HepG2 (cell line): Measurements from ENCODE around the gene HEPN1. TPM values are rescaled to one million over a fixed set of nuclear protein-coding genes. Genes with fewer than 3 reads are reported as not detected.

ENCODE experiments used
- AKAP8 ChIP-seq: sonication (generic); formaldehyde crosslinking; IDR thresholded peaks from 2 replicates; pipeline ENCODE4 v1.5.1; 2020; ENCODE audit warnings: mild to moderate bottlenecking, missing genetic modification reagents
- BORCS8-MEF2B ChIP-seq: sonication (generic); formaldehyde crosslinking; IDR thresholded peaks from 2 replicates; pipeline ENCODE4 v1.8.0; 2022; ENCODE audit warnings: mild to moderate bottlenecking, missing genetic modification reagents
- CBX5 ChIP-seq: sonication (generic); formaldehyde crosslinking; IDR thresholded peaks from 2 replicates; pipeline ENCODE4 v1.4.0; 2020; ENCODE audit warnings: missing genetic modification reagents, borderline replicate concordance
- DR1 ChIP-seq: sonication (generic); formaldehyde crosslinking; IDR thresholded peaks from 2 replicates; pipeline ENCODE4 v1.8.0; 2021; ENCODE audit warnings: mild to moderate bottlenecking, missing genetic modification reagents, inconsistent platforms
- HCFC1 ChIP-seq: fragments of 150-350 bp; IDR thresholded peaks from 2 replicates; pipeline ENCODE4 v1.6.1; 2014; ENCODE audit warnings: low read depth, low read length
- MTF2 ChIP-seq: sonication (generic); formaldehyde crosslinking; IDR thresholded peaks from 2 replicates; pipeline ENCODE4 v1.5.0; 2020; ENCODE audit warnings: missing genetic modification reagents, borderline replicate concordance
- PITX1 ChIP-seq: sonication (generic); formaldehyde crosslinking; IDR thresholded peaks from 2 replicates; pipeline ENCODE4 v1.5.1; 2020; ENCODE audit warnings: mild to moderate bottlenecking, missing genetic modification reagents
- POLR2A ChIP-seq, 2 experiments: IDR thresholded peaks; 2 replicates each; pipeline ENCODE4 v1.6.1; 2011; ENCODE audit warnings: low read depth in 2 of 2, low read length in 2 of 2, mild to moderate bottlenecking in 1 of 2, moderate library complexity in 1 of 2; ENCODE audit not compliant: insufficient read depth in 1 of 2
- RAD21 ChIP-seq: fragments of 450-650 bp; formaldehyde crosslinking; IDR thresholded peaks from 2 replicates; pipeline ENCODE4 v1.5.0; 2020; ENCODE audit warnings: mild to moderate bottlenecking
- RAD51 ChIP-seq: fragments of 450-650 bp; IDR thresholded peaks from 2 replicates; pipeline ENCODE4 v1.6.1; 2016; ENCODE audit warnings: borderline replicate concordance
- RFX1 ChIP-seq: fragments of 450-650 bp; IDR thresholded peaks from 2 replicates; pipeline ENCODE4 v1.6.1; 2017
- SPEN ChIP-seq: sonication (generic); formaldehyde crosslinking; IDR thresholded peaks from 2 replicates; pipeline ENCODE4 v1.5.1; 2020; ENCODE audit warnings: low read depth, mild to moderate bottlenecking, missing genetic modification reagents
- ZFX ChIP-seq: sonication (generic); formaldehyde crosslinking; IDR thresholded peaks from 2 replicates; pipeline ENCODE4 v1.4.0; 2020; ENCODE audit warnings: mild to moderate bottlenecking, low read depth, missing genetic modification reagents, moderate library complexity
- ZNF225 ChIP-seq: sonication (generic); formaldehyde crosslinking; IDR thresholded peaks from 2 replicates; pipeline ENCODE4 v1.4.0; 2020; ENCODE audit warnings: mild to moderate bottlenecking, missing genetic modification reagents
- ZNF589 ChIP-seq: sonication (generic); formaldehyde crosslinking; conservative IDR thresholded peaks from 2 replicates; pipeline ENCODE4 v1.8.0; 2022; ENCODE audit warnings: mild to moderate bottlenecking, moderate library complexity, missing genetic modification reagents
- ZNF777 ChIP-seq: sonication (generic); formaldehyde crosslinking; IDR thresholded peaks from 2 replicates; pipeline ENCODE4 v1.4.0; 2020; ENCODE audit warnings: missing genetic modification reagents
- polyA plus RNA-seq, 8 experiments: library from polyadenylated mRNA; depleted of rRNA in 3 of 8; stranded (reverse) in 7 of 8; unstranded in 1 of 8; fragments of >200 nt; fragmentation: Illumina TruSeq in 4 of 8; extraction: Trizol in 4 of 8; gene quantifications; 2 replicates each; pipeline versions ENCODE4 v1.2.1 to v1.2.3, GENCODE V29; 2011 to 2016; ENCODE audit warnings: low read depth in 4 of 8, missing spikeins in 1 of 8, mixed read lengths in 1 of 8; ENCODE audit not compliant: insufficient read depth in 1 of 8
- total RNA-seq, 5 experiments: library from RNA; depleted of rRNA; stranded (reverse); fragments of >200 nt; fragmentation: Illumina TruSeq; extraction: Trizol; gene quantifications; 2 replicates each; pipeline ENCODE4 v1.2.3, GENCODE V29; 2016; ENCODE audit warnings: low read depth in 1 of 5
- TF ChIP-seq, protein P1 (sequence below): sonication (generic); formaldehyde crosslinking; IDR thresholded peaks from 2 replicates; pipeline ENCODE4 v1.4.0; 2020; ENCODE audit warnings: missing genetic modification reagents, borderline replicate concordance
- TF ChIP-seq, protein P2 (sequence below): sonication (generic); formaldehyde crosslinking; IDR thresholded peaks from 2 replicates; pipeline ENCODE4 v1.4.0; 2020; ENCODE audit warnings: missing genetic modification reagents, low read depth, mild to moderate bottlenecking, borderline replicate concordance
- TF ChIP-seq, protein P3 (sequence below): sonication (generic); formaldehyde crosslinking; IDR thresholded peaks from 2 replicates; pipeline ENCODE4 v1.9.0; 2022; ENCODE audit warnings: low read depth, missing genetic modification reagents
- TF ChIP-seq, protein P4 (sequence below): IDR thresholded peaks from 2 replicates; pipeline ENCODE4 v1.6.1; 2012; ENCODE audit warnings: inconsistent platforms
- TF ChIP-seq, protein P5 (sequence below): sonication (generic); formaldehyde crosslinking; IDR thresholded peaks from 2 replicates; pipeline ENCODE4 v1.4.0; 2020; ENCODE audit warnings: missing genetic modification reagents

The HEPN1 gene
- total and polyA plus RNA-seq, 2 of the 13 experiments (the other 11 are each of a cell fraction or from before 2014, with no cell fraction given): not detected

DNA sequence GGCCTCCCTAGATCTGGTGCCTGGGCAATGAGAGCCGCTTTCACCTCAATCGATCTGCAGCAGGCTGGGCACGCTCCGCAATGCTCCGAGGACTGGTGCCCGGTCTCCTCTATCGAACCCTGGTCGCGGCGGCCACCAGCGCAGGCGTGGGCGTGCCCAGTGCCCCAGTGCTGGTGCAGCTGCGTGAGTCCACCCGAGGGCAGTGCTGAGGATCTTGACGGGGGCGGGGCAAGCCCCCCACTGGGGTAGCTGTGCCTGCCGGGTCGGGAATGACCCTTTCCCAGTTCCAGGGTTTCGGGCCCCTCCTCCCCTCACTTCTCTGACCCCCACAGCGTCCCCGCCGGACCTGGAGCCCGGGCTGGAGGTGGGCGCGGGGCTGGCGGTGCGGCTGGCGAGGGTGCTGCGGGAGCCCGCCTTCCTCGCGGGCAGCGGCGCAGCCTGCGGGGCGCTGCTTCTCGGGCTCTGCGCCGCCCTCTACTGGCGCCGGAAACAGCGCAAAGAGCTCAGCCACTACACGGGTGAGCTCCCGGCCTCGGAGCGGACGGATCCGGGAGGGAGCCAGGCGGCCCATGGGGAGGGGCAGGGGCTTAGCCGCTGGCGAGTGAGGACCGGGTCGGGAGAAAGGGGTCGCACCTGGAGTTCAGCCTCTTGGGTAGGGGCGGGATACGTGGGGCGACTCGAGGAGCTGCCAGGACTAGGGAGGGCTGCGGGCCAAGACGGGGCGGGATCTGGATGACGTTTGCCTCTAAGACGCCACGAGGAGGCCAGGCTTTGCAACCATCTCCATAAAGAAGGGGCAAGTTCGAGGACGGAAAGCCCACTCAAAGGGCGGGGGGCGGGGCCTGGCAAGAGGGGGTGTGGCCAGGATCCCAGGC lies 42.9 kb upstream of the HEPN1 start (continued):
- TF ChIP-seq, protein P1, sequence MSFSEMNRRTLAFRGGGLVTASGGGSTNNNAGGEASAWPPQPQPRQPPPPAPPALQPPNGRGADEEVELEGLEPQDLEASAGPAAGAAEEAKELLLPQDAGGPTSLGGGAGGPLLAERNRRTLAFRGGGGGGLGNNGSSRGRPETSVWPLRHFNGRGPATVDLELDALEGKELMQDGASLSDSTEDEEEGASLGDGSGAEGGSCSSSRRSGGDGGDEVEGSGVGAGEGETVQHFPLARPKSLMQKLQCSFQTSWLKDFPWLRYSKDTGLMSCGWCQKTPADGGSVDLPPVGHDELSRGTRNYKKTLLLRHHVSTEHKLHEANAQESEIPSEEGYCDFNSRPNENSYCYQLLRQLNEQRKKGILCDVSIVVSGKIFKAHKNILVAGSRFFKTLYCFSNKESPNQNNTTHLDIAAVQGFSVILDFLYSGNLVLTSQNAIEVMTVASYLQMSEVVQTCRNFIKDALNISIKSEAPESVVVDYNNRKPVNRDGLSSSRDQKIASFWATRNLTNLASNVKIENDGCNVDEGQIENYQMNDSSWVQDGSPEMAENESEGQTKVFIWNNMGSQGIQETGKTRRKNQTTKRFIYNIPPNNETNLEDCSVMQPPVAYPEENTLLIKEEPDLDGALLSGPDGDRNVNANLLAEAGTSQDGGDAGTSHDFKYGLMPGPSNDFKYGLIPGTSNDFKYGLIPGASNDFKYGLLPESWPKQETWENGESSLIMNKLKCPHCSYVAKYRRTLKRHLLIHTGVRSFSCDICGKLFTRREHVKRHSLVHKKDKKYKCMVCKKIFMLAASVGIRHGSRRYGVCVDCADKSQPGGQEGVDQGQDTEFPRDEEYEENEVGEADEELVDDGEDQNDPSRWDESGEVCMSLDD (CRISPR knock-in tag): no peak; the same call in 1 of the 2 replicates
- TF ChIP-seq, protein P2, sequence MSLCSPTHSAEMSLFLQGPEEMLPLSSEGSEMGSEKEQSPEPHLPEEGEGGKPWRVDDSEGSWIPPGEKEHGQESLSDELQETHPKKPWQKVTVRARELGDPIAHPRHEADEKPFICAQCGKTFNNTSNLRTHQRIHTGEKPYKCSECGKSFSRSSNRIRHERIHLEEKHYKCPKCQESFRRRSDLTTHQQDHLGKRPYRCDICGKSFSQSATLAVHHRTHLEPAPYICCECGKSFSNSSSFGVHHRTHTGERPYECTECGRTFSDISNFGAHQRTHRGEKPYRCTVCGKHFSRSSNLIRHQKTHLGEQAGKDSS (CRISPR knock-in tag): peak; percentile 37; the same call in 1 of the 2 replicates
- TF ChIP-seq DR1 (CRISPR knock-in tag) (peak; percentile 64), SPEN (CRISPR knock-in tag) (peak; percentile 63; the same call in 1 of the 2 replicates), RAD51 (no peak), RFX1 (no peak), AKAP8 (CRISPR knock-in tag) (no peak), RAD21 (CRISPR knock-in tag) (peak; percentile 54; the same call in 1 of the 2 replicates), ZNF777 (CRISPR knock-in tag) (peak; percentile 85), BORCS8-MEF2B (CRISPR knock-in tag) (peak; percentile 35; the same call in 1 of the 2 replicates), POLR2A (IDR thresholded peaks at IDR 0.05; ENCODE audit: insufficient read depth in 1 of 2, low read depth in 2 of 2, low read length in 2 of 2) (0 out of 4 replicates have a peak, but pooled peaks of 1 of the 2 experiments have one; percentile 28), CBX5 (CRISPR knock-in tag) (0 out of 2 replicates have a peak, but pooled peaks have one; percentile 13), ZNF225 (peak; percentile 43; the same call in 1 of the 2 replicates), MTF2 (no peak; the same call in 1 of the 2 replicates), ZFX (CRISPR knock-in tag) (peak; percentile 57; the same call in 1 of the 2 replicates), PITX1 (CRISPR knock-in tag) (peak; percentile 57; the same call in 1 of the 2 replicates), HCFC1 (no peak), ZNF589 (CRISPR knock-in tag) (no peak)
- TF ChIP-seq, protein P3, sequence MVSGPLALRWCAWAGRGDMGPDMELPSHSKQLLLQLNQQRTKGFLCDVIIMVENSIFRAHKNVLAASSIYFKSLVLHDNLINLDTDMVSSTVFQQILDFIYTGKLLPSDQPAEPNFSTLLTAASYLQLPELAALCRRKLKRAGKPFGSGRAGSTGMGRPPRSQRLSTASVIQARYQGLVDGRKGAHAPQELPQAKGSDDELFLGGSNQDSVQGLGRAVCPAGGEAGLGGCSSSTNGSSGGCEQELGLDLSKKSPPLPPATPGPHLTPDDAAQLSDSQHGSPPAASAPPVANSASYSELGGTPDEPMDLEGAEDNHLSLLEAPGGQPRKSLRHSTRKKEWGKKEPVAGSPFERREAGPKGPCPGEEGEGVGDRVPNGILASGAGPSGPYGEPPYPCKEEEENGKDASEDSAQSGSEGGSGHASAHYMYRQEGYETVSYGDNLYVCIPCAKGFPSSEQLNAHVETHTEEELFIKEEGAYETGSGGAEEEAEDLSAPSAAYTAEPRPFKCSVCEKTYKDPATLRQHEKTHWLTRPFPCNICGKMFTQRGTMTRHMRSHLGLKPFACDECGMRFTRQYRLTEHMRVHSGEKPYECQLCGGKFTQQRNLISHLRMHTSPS (CRISPR knock-in tag): peak; percentile 52
- TF ChIP-seq, protein P4, sequence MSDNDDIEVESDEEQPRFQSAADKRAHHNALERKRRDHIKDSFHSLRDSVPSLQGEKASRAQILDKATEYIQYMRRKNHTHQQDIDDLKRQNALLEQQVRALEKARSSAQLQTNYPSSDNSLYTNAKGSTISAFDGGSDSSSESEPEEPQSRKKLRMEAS: peak; percentile 72
- TF ChIP-seq, protein P5, sequence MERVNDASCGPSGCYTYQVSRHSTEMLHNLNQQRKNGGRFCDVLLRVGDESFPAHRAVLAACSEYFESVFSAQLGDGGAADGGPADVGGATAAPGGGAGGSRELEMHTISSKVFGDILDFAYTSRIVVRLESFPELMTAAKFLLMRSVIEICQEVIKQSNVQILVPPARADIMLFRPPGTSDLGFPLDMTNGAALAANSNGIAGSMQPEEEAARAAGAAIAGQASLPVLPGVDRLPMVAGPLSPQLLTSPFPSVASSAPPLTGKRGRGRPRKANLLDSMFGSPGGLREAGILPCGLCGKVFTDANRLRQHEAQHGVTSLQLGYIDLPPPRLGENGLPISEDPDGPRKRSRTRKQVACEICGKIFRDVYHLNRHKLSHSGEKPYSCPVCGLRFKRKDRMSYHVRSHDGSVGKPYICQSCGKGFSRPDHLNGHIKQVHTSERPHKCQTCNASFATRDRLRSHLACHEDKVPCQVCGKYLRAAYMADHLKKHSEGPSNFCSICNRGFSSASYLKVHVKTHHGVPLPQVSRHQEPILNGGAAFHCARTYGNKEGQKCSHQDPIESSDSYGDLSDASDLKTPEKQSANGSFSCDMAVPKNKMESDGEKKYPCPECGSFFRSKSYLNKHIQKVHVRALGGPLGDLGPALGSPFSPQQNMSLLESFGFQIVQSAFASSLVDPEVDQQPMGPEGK (CRISPR knock-in tag): peak; percentile 90
